Measurements from ENCODE around the gene NELFCD.
"Not testable (repeated sequence)": the region's sequence is repeated elsewhere in the genome, so short reads cannot be mapped to it uniquely, and the experiment has no call there.

Gene NELFCD

GRCh38 chr20:59010321-59010994 is 29.4 kb downstream of the NELFCD start:
- DNase-seq (ENCODE audit: low spot score), result no peak

- peak; percentile 94 for DNase-seq (ENCODE audit: low spot score)
Observed at GRCh38 chr20:59010995-59011873, 30.2 kb downstream of the NELFCD start.

GRCh38 chr20:59011874-59012157 is 30.8 kb downstream of the NELFCD start:
- DNase-seq (ENCODE audit: low spot score), result not testable (repeated sequence)

GRCh38 chr20:59013031-59013951 is 32.2 kb downstream of the NELFCD start:
- DNase-seq (ENCODE audit: low spot score), result no peak

- DNase-seq (ENCODE audit: low spot score), result peak; percentile 56
Observed at GRCh38 chr20:59013959-59014608, 33.0 kb downstream of the NELFCD start.

- DNase-seq (ENCODE audit: low spot score), result no peak
Observed at GRCh38 chr20:59014680-59015389, 33.8 kb downstream of the NELFCD start.

GRCh38 chr20:59015411-59015810 is 34.4 kb downstream of the NELFCD start:
- no peak for DNase-seq (ENCODE audit: low spot score)

GRCh38 chr20:59015812-59016711 is 35.0 kb downstream of the NELFCD start:
- DNase-seq (ENCODE audit: low spot score), result no peak

GRCh38 chr20:59016795-59017492 is 35.9 kb downstream of the NELFCD start:
- DNase-seq (ENCODE audit: low spot score), result no peak

GRCh38 chr20:59017493-59018231 is 36.6 kb downstream of the NELFCD start:
- DNase-seq (ENCODE audit: low spot score), result no peak

GRCh38 chr20:59018817-59019216 is 37.8 kb downstream of the NELFCD start:
- no peak for DNase-seq (ENCODE audit: low spot score)

- no peak for DNase-seq (ENCODE audit: low spot score)
Observed at GRCh38 chr20:59019217-59019616, 38.2 kb downstream of the NELFCD start, which contains the start of gene TUBB1. TUBB1 (plus strand) TSS chr20:59019429; CDS start chr20:59019523, 94 bp downstream.

GRCh38 chr20:59020938-59021551 is 40.0 kb downstream of the NELFCD start:
- DNase-seq (ENCODE audit: low spot score), result no peak

- DNase-seq (ENCODE audit: low spot score), result no peak
Observed at GRCh38 chr20:59022754-59023153, 41.7 kb downstream of the NELFCD start.

- no peak for DNase-seq (ENCODE audit: low spot score)
Observed at GRCh38 chr20:59023616-59024015, 42.6 kb downstream of the NELFCD start.

- DNase-seq (ENCODE audit: low spot score), result no peak
Observed at GRCh38 chr20:59024111-59024530, 43.1 kb downstream of the NELFCD start.

GRCh38 chr20:59025086-59025485 is 44.0 kb downstream of the NELFCD start:
- no peak for DNase-seq (ENCODE audit: low spot score)

GRCh38 chr20:59025511-59025910 is 44.5 kb downstream of the NELFCD start:
- DNase-seq (ENCODE audit: low spot score), result no peak
